HG02571 (cell line): ENCODE measurements around the gene GRIN2C.

Experiments used
- ATAC-seq: cut with Tn5 transposase; IDR thresholded peaks from one replicate; pipeline ENCODE4 v1.9.1; 2021; ENCODE audit warnings: mild to moderate bottlenecking, moderate library complexity; ENCODE audit not compliant: unreplicated experiment

Gene GRIN2C

DNA sequence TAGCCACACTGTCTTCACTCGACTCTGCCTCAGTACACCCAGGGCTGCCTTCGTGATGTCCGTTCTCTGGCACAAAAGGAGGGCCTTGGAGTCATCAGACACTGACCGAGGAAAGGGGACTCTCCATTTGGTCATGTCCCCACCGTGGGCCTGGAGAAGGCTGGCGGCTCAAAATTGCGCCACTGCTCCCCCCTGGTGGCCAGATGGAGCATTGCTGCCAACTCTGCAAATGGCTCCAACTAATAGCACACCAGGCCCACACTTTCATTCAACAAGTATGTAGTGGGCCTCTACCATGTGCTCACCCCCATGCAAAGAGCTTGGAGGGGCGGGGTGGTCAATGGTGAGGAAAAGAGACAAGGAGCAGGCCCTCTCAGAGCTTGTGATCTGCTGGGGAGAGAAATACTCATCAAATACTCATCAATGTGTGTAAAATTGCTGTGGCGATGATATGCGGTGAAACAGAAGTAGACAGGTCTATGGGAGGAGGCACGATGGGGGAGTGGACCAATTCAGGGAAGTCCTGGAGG lies 5.2 kb upstream of the GRIN2C start:
- ATAC-seq = no peak

DNA sequence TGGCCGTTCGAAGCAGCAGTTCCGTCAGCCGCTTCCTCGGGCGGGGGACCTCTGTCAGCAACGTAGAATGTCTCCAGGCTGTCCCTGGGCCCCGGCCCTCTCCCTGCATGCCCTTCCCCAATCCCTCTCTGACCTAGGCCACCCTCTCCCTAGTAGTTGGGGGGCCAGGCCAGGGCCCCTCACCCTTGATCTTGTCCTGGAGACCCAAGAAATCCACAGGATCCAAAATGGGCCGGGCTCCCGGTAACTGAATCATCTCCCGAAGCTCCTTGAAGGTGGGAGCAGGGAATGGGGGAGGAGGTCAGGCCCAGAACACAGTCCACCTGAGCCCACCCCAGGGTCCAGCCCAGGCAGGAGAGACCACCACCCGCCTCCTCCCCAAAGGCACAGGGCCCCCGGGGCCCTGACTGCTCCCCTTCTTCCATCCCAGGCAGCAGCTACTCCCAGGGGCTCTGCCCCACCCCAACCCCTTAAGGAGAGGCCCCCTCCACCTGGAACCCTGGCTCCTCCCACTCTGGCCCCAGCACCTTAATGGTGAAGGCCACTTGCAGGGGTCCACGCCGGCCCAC lies 4.7 kb upstream of the GRIN2C start:
- ATAC-seq = no peak

DNA sequence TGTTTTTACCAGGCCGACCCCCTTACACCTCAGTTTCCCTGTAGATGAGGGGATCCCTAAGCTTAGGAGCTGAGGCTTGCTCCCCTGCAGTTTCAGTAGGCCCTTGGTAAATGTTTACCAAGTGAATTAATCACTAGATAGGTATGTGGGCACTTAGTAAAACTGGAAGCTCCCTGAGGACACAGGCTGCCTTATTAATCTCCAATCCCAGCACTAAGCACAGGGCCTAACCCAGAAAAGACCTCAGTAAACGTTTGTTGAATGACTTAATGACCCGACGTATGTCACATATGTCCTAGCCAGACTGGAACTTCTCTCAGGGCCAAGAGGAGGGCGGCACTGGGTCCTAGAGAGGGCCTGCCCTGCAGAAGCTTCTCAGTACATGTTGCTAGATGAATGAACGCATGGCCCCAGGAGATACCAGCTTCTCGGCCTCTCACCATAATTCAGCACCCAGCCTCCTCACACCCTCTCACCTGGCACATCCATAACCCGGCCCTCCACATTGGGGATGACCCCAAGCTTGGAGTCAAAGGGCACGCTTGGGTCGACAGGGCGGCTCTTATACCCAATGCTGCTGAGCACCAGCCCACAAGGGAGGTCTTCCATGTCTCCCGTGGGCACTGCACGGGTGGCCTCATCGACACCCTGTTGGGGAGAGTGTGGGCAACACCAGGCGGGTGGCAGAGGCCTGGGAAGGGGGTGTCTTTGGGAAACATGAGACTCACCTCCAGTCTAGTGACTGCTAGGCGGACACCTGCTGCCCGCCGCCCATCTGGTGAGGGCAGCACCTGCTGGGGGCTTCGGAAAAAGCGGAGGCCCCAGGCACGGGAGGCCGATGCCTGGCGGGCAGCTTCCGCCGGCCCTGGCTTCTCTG lies 4.0 kb upstream of the GRIN2C start:
- no peak for ATAC-seq

DNA sequence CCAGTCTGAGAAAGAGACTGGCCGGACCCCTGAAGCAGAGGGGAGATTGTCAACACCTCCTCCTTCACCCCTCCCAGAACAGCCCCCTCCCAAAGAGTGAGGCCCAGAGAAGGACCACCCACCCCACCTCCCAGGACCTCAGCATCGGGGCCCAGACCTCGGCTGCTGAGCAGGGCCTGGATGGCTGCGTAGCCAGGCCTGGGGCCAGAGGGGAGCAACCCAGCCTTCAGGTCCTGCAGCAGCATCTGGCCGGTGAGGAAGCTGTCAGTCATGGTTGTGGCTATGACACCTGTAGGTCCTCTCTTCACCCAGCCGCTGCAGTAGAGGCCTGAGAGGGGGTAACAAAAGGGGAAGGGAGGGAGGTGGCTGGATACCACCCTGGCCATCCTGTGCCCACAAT lies 3.2 kb upstream of the GRIN2C start:
- ATAC-seq = no peak

DNA sequence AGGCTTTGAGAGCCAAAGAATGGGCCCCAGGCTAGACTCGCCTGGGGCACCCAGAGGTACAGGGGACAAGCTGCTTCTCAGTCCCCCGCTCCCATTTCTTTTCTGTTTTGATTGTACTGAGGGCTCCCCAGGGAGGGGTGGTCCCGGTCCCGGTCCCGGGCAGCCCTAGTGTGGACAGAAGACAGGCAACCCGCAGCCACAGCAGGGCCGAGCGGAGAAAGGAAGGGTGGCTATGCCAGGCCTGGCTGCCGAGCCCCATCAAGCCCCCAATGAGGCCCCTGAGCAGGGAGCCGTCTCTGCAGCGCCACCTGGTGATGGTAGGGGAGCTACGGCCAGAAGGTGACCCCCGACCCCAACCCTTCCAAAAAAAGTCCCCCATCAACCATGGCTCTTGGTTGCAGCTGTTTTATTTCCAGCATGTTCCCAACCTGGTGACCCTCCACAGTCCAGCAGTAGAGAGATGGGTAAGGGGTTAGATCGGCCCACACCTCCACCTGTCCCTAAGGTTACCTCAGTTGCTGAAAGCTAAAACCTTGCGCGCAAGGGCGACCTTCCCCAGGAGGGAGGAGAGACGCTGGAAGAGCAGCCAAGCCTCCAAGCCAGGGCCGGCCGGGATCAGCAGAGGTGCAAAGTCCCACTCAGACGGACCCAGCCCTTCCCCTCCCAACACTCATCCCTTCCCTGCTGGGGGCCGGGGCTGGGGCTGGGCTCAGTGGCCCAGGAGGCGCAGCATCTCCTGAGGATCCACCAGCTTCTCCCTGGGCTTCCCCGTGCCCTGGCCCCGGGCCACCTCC lies 2.6 kb upstream of the GRIN2C start:
- ATAC-seq = no peak

DNA sequence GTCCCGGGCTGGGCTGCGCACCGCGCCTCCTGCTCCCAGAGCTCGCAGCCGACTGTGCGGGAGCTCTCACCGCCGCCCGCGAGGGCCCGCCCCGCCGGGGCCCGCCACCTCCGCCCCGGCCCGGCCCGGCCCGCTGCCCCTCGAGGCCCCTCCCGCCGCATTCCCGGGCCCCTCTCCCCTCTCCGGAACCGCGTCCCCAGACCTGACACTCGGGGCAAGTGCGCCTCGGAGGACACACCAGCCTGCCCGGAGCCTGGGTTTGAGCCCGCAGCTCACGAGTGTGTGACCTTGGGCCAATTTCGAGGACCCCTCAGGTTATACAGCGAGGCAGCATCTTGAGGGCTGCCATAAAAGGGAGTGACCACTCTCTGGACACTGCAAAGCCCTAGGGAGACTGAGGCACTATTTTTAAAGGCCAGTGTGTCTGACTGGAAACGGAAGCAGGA lies 2.0 kb upstream of the GRIN2C start:
- ATAC-seq = no peak

DNA sequence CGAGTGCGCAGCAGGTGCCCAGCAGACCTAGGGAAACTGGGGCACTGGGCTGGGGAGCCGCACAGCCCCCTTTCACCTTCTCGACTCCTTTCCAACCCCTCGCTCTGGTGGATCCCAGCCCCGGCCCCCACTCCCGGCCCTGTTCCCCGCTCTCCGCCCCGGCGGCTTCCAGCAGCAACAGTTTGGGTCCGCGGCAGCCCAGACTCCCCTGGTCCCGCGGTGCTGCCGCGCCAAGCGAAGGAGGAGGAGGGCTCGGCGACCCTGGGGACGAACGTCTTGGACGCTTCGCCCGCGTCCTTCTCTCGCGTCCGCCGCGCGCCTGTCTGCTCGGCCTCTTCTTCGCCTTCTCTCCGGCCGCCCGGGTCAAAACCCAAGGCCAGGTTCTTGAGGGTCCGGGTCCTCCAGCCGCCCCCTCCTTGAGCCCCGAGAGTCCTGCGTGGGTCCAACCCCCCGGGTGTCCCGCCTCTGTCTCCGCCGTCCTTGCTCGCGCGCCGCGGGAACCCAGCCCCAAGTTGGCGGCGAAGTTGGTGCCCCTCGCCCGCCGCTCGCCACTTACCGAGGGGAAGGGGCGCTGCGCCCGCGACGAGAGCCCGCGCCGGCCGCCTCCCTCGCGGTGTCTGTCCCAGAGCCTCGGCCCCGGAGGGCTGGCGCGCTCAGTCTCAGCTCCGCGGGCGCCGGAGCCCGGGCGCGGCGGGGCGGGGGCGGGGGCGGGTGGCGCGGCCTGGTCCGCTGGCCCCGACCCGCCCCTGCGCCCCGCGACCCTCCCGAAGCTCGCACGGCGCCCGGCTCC lies 1.4 kb upstream of the GRIN2C start:
- ATAC-seq = no peak

DNA sequence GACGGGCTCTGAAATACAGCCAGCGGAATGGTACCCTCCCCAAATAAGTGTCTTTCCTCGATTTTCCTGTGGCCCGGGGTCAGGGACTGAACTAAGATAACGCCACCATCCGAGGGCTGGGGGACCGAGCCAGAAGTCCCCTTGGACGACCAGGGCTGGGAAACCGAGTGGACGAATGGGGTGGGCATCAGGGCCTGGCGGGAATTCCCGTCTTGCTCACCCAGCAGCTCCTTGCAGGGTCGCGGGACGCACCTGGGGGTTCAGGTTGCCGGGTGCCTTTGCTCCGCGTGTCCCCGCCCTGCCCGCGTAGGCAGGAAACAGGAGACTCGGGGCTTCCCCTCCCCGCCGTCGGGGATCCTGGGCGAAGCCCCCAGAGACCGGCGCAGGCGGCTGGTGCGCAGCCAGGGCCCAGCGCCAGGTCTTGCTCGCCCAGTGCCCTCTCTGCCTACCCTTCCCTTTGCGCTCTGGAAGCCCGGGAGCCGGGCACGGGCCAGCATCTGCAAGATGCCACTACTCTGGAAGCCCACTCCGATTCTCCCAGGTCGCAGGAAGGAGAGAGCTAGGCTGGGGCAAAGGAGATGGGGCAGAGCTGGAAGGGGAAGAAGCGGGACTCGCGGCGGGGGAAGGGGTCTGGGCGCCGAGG lies 665 bp upstream of the GRIN2C start:
- ATAC-seq = no peak

DNA sequence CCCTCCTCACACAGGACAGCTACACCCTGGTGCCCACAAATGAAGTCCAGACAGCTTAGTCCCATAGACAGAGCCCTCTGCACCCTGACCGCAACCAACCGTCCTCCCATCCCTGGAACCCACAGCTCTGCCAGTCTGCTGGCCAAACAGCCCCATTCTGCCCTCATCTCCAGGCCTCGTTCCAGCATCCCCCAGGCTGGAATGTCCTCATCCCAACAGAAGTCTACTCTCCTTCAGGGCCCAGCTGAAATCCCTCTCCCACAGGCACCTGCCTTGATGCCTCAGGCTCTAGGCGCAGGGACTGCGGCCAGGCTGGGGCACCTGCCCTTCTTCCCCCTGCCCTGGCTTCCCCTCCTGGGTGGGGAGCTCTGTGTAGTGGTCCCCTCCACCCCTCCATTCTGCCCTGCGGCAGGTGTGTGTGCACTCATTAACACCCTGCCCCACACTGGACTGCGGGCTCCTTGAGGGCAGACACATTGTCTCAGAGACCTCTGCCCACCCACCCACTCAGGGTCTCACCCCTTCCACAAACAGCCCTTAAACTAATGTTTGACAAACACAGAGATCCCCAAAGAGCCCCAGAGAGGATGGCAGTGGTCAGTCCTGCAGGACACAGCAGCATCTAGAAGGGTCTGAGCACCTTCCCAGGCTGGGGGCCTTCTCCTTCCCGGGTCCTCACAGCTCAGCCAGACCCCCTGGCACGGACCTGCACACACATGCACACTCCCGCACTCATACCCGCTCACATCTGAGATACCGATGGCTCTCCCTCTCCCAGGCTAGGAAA lies 820 bp downstream of the GRIN2C start:
- ATAC-seq = no peak

DNA sequence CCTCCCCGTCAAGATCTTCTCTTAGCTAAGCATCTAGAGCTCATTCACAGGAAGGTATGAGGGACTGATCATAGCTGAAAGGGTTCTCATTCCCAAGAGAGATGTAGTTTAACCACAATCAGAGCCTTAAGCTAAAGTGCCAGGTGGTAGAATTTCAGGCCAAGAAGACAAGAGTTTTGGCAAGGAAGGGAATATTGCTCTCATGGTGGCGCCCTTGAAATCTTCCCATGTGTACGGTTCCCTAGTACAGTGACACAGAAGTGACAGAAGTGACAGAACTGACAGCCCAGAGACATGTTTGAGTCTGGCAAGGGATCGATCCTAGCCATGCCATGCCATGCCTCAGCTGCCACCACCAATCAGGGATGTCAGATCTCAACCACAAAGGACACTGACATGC lies 2.5 kb downstream of the GRIN2C start:
- ATAC-seq = no peak

DNA sequence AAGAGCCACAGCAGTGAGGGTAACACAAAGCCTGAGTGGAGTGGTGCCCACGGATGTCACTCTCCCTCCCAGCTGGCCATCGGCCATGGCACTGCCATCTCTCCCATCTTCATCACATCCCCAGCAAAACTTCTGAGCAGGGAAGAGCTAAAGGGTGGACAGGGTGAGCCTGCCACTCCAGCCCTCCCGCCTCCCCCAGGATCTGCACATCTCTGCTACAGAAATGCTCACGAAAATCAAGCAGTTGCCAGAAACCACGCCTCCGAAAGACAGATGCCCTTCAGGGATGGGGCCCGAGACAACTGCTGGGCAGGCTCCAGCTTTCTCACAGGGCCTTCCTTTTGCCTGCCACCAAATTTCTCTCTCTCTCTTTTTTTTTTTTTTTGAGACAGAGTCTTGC lies 3.6 kb downstream of the GRIN2C start:
- no peak for ATAC-seq

DNA sequence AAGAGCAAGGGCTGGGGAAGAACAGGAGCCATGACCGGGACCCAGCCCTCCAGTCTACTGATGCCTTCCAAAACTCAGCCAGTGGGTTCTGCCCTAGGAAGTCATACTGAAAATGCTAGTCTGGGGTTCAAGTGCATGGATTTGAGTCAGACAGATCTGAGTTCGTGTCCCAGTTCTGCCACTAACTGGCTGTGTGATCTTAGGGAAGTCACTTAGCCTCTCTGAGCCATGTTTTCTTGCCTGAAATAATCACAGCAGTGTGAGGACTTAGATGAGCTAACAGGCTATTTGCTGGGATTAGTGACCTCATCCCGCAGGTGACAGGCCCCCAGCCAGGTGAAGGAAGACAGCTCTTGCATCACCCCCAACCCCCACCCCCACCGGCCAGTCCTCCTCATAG lies 4.4 kb downstream of the GRIN2C start:
- ATAC-seq = no peak

DNA sequence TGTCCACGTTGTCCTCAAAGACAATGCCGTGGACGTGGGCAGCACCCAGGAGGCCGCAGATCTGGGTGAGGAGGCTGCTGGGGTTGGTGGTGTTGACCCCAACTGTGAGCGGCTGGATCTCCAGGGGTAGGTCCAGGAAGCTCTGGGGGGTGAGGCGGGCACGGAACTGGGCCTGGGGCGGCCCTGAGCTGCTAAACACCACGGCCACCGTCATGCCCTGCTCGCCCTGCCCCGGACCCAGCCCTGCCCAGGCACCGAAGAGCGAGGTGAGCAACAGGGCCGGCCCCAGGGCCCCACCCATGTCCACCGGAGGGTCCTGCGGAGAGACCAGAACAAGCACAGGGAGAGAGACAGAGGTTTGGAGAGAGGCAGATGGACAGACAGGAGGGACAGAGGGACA lies 4.9 kb downstream of the GRIN2C start:
- no peak for ATAC-seq

DNA sequence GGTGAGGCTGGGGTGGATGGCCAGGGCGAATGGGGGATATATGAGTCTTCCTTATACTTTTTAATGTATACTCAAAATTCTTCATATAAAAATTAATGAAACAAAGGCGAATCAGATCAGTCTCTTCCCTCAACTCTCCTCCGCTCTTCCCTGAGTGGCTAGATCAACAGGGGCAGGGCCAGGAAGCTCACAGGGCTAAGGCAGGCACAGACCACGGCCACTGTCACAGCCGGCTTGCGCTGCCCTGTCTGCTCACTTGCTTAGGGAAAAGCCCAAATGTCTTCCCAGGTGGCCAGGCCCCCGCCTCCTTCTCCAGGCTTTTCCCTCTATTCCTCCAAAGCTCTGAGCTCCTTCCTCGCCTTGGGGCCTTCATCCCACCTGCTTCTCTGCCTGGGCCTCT lies 6.0 kb downstream of the GRIN2C start:
- ATAC-seq = no peak

DNA sequence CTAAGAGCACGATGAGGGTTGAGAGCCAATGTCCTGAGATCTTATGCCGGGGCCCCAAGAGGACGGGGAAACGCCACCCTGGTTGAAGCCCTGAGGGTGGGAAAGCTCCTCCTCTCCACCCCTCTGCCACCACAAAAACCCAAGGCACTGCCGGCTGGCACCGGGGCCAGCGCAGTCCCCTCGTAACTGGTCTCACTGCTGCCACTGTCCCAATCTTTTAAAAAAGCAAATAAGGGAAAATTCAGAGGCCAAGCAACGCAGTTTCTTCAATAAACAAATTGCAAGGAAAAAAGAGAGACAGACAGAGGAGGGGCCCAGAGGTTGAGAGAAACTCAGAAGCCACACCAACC lies 6.7 kb downstream of the GRIN2C start:
- ATAC-seq = no peak

DNA sequence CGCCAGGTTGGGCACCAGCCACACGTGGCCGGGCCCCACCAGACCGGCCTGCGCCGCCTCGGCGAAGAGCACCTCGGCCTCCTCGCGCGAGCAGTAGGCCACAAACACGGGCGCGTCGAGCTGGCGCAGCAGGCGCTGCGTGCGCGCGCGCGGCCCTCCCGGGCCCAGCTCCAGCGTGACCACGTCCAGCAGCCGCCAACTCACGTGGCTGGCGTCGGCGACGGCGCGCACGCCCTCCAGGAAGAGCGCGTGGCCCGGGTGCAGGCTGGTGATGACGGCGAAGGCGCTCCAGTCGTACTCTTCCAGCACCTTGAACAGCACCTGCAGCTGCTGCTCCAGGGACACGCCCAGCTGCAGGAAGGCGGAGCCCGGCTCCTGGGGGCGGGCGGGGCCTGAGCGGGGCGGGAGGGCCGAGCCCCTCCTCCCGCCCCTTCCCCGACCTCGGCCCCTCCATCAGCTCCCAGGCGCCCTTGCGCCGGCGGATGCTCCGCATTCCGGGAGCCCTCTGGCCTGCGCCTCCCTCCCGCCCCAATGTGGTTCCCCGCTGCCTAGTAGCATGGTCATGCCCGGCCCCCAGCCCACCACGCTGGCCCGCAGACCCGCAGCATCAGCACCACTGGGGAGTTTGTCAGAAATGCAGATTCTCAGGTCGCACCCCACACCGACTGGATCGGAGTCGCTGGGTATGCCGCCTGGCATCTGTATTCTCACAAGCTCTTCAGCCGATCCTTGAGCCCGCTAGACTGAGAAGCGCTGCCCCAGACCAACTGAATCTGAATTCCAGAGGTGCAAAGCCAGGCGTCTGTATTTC lies 7.2 kb downstream of the GRIN2C start:
- no peak for ATAC-seq

DNA sequence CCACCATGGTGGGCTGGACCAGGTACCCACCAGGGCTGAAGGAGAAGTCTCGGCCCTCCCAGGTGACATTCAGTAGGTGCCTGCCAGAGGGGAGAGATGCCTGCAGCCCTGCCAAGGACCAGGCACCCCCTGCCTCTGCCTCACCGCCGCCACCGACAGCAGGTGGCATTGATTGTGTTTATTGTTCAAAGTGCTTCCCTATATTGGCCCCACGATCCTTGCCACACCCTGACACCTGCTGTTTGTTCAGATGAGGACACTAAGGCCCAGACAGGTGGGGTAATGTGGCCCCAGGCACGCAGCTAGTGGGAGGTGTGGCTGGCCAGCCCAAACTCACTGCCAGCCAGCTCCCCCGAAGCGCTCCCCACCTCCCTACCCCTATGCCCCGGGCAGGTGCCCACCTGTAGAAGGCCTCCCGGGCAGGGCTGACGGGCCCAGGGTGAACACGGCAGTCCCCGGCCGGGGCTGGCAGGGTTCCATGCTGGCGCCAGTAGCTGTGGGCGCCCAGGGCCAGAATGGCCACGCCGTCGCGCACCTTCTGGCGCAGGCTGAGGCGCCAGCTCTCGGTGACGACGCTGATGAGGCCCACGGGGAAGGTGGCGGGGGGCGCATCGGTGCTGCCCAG lies 8.0 kb downstream of the GRIN2C start:
- ATAC-seq = no peak

DNA sequence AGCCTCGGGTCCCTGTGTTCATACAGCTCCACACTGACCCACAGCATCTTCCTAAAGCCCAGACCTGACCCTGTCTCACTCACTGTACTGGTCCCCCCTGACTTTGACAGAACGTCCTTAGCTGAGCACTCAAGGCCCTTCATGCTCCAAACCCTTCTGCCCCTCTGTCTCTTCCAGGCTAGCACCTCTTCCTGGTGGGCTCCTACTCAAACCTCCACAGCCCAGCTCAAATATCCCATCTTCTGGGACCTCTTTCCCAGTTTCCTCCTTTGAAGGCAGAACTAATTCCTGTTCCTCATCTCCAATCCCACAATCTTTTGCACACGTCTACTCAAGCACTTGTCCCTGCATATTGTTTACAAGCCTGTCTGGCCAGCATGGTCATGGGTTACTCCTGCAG lies 8.8 kb downstream of the GRIN2C start:
- no peak for ATAC-seq
